Measurements from ENCODE around the gene KCTD17. TPM values are rescaled to one million over a fixed set of nuclear protein-coding genes. Genes with fewer than 3 reads are reported as not detected.

The KCTD17 gene
- total and polyA plus RNA-seq, 2 of the 13 experiments (the other 11 are each of a cell fraction or from before 2014, with no cell fraction given), result 5.3 to 11.7 TPM

GRCh38 chr22:37112084-37112728 lies 60.7 kb downstream of the KCTD17 start (continued):
- TF ChIP-seq ZNF20 (CRISPR knock-in tag; IDR thresholded peaks at IDR 0.05) (no peak), PRDM4 (CRISPR knock-in tag; IDR thresholded peaks at IDR 0.05; ENCODE audit: borderline replicate concordance) (no peak), ZNF17 (CRISPR knock-in tag; IDR thresholded peaks at IDR 0.05) (no peak), ZNF703 (CRISPR knock-in tag; IDR thresholded peaks at IDR 0.05; ENCODE audit: borderline replicate concordance) (no peak), ZNF83 (CRISPR knock-in tag; IDR thresholded peaks at IDR 0.05; ENCODE audit: borderline replicate concordance) (no peak), RFX3 (CRISPR knock-in tag; IDR thresholded peaks at IDR 0.05) (no peak), TCF7 (IDR thresholded peaks at IDR 0.05; ENCODE audit: low read depth) (no peak), GPBP1L1 (CRISPR knock-in tag; IDR thresholded peaks at IDR 0.05) (no peak), ZSCAN31 (CRISPR knock-in tag; IDR thresholded peaks at IDR 0.05; ENCODE audit: low read depth) (0 out of 2 replicates have a peak, but pooled peaks have one; percentile 24), REST (IDR thresholded peaks at IDR 0.05; ENCODE audit: borderline replicate concordance in 1 of 2, low read depth in 1 of 2, low read length in 2 of 2) (no peak), TP53 (CRISPR knock-in tag; conservative IDR thresholded peaks at IDR 0.05) (no peak), KDM4B (CRISPR knock-in tag; IDR thresholded peaks at IDR 0.05) (no peak), CCDC6 (CRISPR knock-in tag; IDR thresholded peaks at IDR 0.05) (no peak), ZFP36 (IDR thresholded peaks at IDR 0.05; ENCODE audit: borderline replicate concordance, low read depth, low read length, partially characterized antibody) (no peak), NR2F2 (IDR thresholded peaks at IDR 0.05; ENCODE audit: borderline replicate concordance, low read depth) (peak; percentile 65; the same call in 1 of the 2 replicates), ZNF766 (CRISPR knock-in tag; IDR thresholded peaks at IDR 0.05; ENCODE audit: borderline replicate concordance) (no peak), ZNF160 (CRISPR knock-in tag; IDR thresholded peaks at IDR 0.05) (0 out of 2 replicates have a peak, but pooled peaks have one; percentile 31), GMEB1 (CRISPR knock-in tag; IDR thresholded peaks at IDR 0.05; ENCODE audit: borderline replicate concordance) (no peak; the same call in 1 of the 2 replicates), ZNF564 (CRISPR knock-in tag; IDR thresholded peaks at IDR 0.05) (no peak), MAF1 (CRISPR knock-in tag; IDR thresholded peaks at IDR 0.05; ENCODE audit: borderline replicate concordance) (no peak), SRY (CRISPR knock-in tag; IDR thresholded peaks at IDR 0.05) (no peak)
